ENCODE results near the gene RASGEF1B.

- TF ChIP-seq CTCF (conservative IDR thresholded peaks at IDR 0.05 in 1 of 2, IDR thresholded peaks at IDR 0.05 in 1 of 2; ENCODE audit: extremely low read depth in 1 of 2, insufficient read depth in 1 of 2, low read depth in 1 of 2, low read length in 2 of 2) = no peak
- no peak for TF ChIP-seq EZH2 (IDR thresholded peaks at IDR 0.05; ENCODE audit: borderline replicate concordance, low read length)
These were observed 32.7 kb upstream of the RASGEF1B start for GRCh38 chr4:81504112-81505003.

Data from mammary epithelial cell (primary cell).